Activated CD4-positive, alpha-beta T cell treated with anti-CD3 and anti-CD28 coated beads for 36 hours (primary cell): ENCODE data around the gene SASH1. TPM values are rescaled to one million over a fixed set of nuclear protein-coding genes. Genes with fewer than 3 reads are reported as not detected.
A peak's percentile ranks its signal among the peaks of the same experiment; 100 is the strongest.

ENCODE experiments used
- ATAC-seq: fragments of 200-7000 bp; cut with Tn5 transposase; one replicate; pipeline ENCODE4 v1.10.0; 2021; ENCODE audit warnings: mild to moderate bottlenecking, moderate library complexity
- CTCF ChIA-PET: fragments of 350-600 bp; sonication (Branson Sonifier 250); formaldehyde crosslinking; loops from one replicate; lab custom pipeline; 2021; ENCODE audit warnings: antibody characterized with exemption; lab: Charles Lee
- POLR2A ChIA-PET: fragments of 350-600 bp; sonication (Branson Sonifier 250); formaldehyde crosslinking; loops from one replicate; lab custom pipeline; 2021; ENCODE audit warnings: antibody characterized with exemption, inconsistent platforms; lab: Charles Lee
- DNase-seq: peaks from one replicate; pipeline ENCODE4 v3.0.0-alpha.2; 2020
- H3K27ac Mint-ChIP-seq: one replicate; pipeline ENCODE4 v1.8.0; 2021; ENCODE audit warnings: mixed read lengths
- H3K27me3 Mint-ChIP-seq: one replicate; pipeline ENCODE4 v1.8.0; 2021; ENCODE audit warnings: mixed read lengths
- H3K36me3 Mint-ChIP-seq: one replicate; pipeline ENCODE4 v1.8.0; 2021; ENCODE audit warnings: low read depth, mixed read lengths
- H3K4me1 Mint-ChIP-seq: one replicate; pipeline ENCODE4 v1.8.0; 2021; ENCODE audit warnings: mixed read lengths
- H3K4me3 Mint-ChIP-seq: one replicate; pipeline ENCODE4 v1.8.0; 2021; ENCODE audit warnings: mild to moderate bottlenecking, moderate library complexity, mixed read lengths
- H3K9me3 Mint-ChIP-seq: one replicate; pipeline ENCODE4 v1.8.0; 2021; ENCODE audit warnings: low read depth, mixed read lengths
- intact Hi-C, 2 experiments: fragments of 100-400 bp; cut with DNase I in 1 of 2; cut with micrococcal nuclease in 1 of 2; formaldehyde crosslinking; loops; one replicate each; pipeline versions ENCODE4 v1.14.2 to v1.15.1; 2022 to 2024; cut with DNase I, micrococcal nuclease
- total RNA-seq, 2 experiments: library from RNA; stranded (reverse); gene quantifications; one replicate each; pipeline ENCODE4 v1.2.3, GENCODE V29; 2021

Gene SASH1
- total RNA-seq, 2 experiments from 2014 or later = 0.26 to 0.46 TPM

- CTCF ChIA-PET = no interaction called here
- no peaks in the 10 kb centered on the region for H3K4me1 Mint-ChIP-seq
- no peaks in the 10 kb centered on the region for H3K36me3 Mint-ChIP-seq
- ATAC-seq (no peak), DNase-seq (no peak)
- H3K27ac Mint-ChIP-seq = no peak overlapping the region
- POLR2A ChIA-PET = no interaction called here
- H3K27me3 Mint-ChIP-seq = peaks cover 3% of the 10 kb centered on the region
- H3K4me3 Mint-ChIP-seq = no peak overlapping the region
- no peaks in the 10 kb centered on the region for H3K9me3 Mint-ChIP-seq
- intact Hi-C loops = no loop called here
Measured at GRCh38 chr6:148547110-148547509, 204.5 kb downstream of the SASH1 start.

DNA sequence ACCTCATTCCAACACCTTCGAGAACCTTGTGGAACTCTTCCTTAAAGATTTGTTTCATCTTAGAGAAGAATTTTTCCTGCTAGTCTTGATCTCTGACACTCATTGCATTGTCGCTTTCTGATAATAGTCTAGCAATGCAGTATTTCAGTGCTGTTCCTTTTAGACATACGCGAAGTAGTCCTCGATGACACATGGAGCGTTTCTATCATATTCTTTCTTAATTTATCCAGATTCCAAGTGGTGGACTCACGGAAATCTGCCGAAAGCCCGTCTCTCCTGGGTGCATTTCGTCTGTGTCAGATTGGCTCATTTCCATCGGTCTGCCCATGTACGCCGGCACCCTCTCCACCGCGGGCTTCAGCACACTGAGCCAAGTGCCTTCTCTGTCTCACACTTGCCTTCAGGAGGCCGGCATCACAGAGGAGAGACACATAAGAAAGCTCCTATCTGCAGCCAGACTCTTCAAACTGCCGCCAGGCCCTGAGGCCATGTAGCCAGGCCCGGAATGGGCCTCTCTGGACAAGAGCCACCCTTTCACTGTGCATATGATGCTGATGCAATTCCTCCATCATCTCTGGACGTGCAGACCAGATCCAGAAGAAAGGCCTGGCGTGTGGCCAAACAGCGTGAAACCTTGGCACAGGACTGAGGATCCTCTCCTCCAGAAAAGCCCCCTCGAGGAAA is 205.6 kb downstream of the SASH1 start:
- no peak for ATAC-seq
- Mint-ChIP-seq H3K4me1 (no peaks in the 10 kb centered on the region), H3K4me3 (no peak overlapping the region), H3K27ac (no peak overlapping the region), H3K9me3 (no peaks in the 10 kb centered on the region), H3K36me3 (no peaks in the 10 kb centered on the region), H3K27me3 (peaks cover 6% of the 10 kb centered on the region)
- ChIA-PET POLR2A (no interaction called here), CTCF (no interaction called here)
- no peak for DNase-seq
- intact Hi-C loops = no loop called here

GRCh38 chr6:148548749-148549140 is 206.1 kb downstream of the SASH1 start:
- CTCF ChIA-PET = interaction anchor here (1.1 kb wide), 2 partner anchors 393 to 478 kb away, joined by 3 to 4 read pairs; no protein-coding TSS in a partner anchor
- intact Hi-C loops = no loop called here
- no peak for ATAC-seq

DNA sequence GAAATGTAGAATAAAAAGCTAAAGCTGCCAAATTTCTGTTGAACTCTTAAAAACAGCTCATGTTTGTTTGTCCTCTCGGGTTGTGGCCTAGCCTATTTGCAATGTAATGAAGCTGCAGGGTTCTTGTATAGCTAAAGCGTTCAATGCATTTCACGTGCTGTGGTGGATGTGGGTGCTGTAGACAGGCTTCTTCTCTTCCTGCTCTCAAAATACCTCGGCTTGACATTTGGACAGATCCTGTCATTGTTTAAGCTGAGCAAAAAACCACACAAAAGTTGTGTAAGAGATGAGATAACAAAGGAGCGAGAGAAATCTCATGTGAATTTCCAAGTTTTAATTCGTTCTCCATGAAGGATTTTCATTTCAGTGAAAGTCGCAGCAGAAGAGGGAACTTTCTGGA is 207.9 kb downstream of the SASH1 start:
- no peak for DNase-seq
- Mint-ChIP-seq H3K27ac (no peak overlapping the region), H3K9me3 (peaks cover 2% of the 10 kb centered on the region), H3K27me3 (peaks cover 14% of the 10 kb centered on the region), H3K36me3 (no peaks in the 10 kb centered on the region), H3K4me3 (no peak overlapping the region), H3K4me1 (no peaks in the 10 kb centered on the region)
- ATAC-seq = no peak
- ChIA-PET CTCF (interaction anchor here (0.7 kb wide), 1 partner anchor 9 kb away, joined by 3 read pairs; no protein-coding TSS in a partner anchor), POLR2A (no interaction called here)
- intact Hi-C loops = no loop called here

More at GRCh38 chr6:148548749-148549140, 206.1 kb downstream of the SASH1 start:
- Mint-ChIP-seq H3K27ac (no peak overlapping the region), H3K9me3 (peaks cover 2% of the 10 kb centered on the region), H3K4me3 (no peak overlapping the region), H3K27me3 (peaks cover 10% of the 10 kb centered on the region), H3K4me1 (no peaks in the 10 kb centered on the region), H3K36me3 (no peaks in the 10 kb centered on the region)
- POLR2A ChIA-PET = no interaction called here
- DNase-seq = no peak

- ChIA-PET POLR2A (no interaction called here), CTCF (interaction anchor here (1.0 kb wide), 1 partner anchor 9 kb away, joined by 3 read pairs; no protein-coding TSS in a partner anchor)
- H3K9me3 Mint-ChIP-seq = peaks cover 2% of the 10 kb centered on the region
- H3K27me3 Mint-ChIP-seq = peaks cover 18% of the 10 kb centered on the region
- no peak overlapping the region for H3K27ac Mint-ChIP-seq
- no peaks in the 10 kb centered on the region for H3K4me1 Mint-ChIP-seq
- no peak for DNase-seq
- intact Hi-C loops = no loop called here
- no peak overlapping the region for H3K4me3 Mint-ChIP-seq
- no peaks in the 10 kb centered on the region for H3K36me3 Mint-ChIP-seq
- no peak for ATAC-seq
Measured at GRCh38 chr6:148551226-148551625, 208.6 kb downstream of the SASH1 start.

DNA sequence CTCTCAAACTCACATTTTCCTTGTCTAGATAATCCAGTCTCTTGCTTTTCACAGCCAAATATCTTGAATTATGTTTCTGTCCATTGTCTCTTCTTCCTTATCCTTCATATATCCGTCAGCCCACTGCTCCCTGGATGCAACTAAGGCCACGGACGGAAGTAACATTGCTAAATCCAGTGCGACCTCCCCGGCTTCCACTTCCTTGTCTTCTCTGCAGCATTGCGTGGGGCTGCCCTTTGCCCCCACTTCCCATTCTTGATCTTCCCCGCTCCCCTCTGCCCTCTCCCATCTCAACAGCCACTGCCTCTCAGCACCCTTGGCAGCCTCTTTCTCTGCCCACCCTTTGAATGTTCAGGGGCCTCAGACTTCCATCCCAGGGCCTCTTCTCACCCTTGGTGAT is 213.8 kb downstream of the SASH1 start:
- no peak for DNase-seq
- Mint-ChIP-seq H3K27me3 (peaks cover 31% of the 10 kb centered on the region), H3K36me3 (no peaks in the 10 kb centered on the region), H3K27ac (no peak overlapping the region), H3K4me1 (peaks cover 7% of the 10 kb centered on the region), H3K9me3 (peaks cover 2% of the 10 kb centered on the region), H3K4me3 (no peak overlapping the region)
- intact Hi-C loops = loop anchor here in 1 of 2 experiments (5.0 kb wide), 1 partner anchor 471 kb away; no protein-coding TSS in a partner anchor
- ChIA-PET POLR2A (no interaction called here), CTCF (interaction anchor here (1.0 to 1.4 kb wide), 2 partner anchors 11 to 39 kb away, joined by 3 read pairs; no protein-coding TSS in a partner anchor)
- no peak for ATAC-seq

- Mint-ChIP-seq H3K27ac (no peak overlapping the region), H3K4me3 (no peak overlapping the region), H3K27me3 (peaks cover 31% of the 10 kb centered on the region), H3K4me1 (peaks cover 7% of the 10 kb centered on the region), H3K36me3 (no peaks in the 10 kb centered on the region), H3K9me3 (peaks cover 2% of the 10 kb centered on the region)
- ChIA-PET POLR2A (no interaction called here), CTCF (interaction anchor here (1.4 kb wide), 1 partner anchor 38 kb away, joined by 3 read pairs; no protein-coding TSS in a partner anchor)
- peak; percentile 18 for DNase-seq
- intact Hi-C loops = loop anchor here in 1 of 2 experiments (5.0 kb wide), 1 partner anchor 469 kb away; no protein-coding TSS in a partner anchor
- ATAC-seq = no peak
Measured at GRCh38 chr6:148557796-148558321, 215.2 kb downstream of the SASH1 start.

- intact Hi-C loops = loop anchor here (1.0 to 5.0 kb wide), 4 partner anchors 48 to 467 kb away; no protein-coding TSS in a partner anchor
- Mint-ChIP-seq H3K36me3 (no peaks in the 10 kb centered on the region), H3K27me3 (peaks cover 20% of the 10 kb centered on the region), H3K4me1 (peaks cover 7% of the 10 kb centered on the region), H3K27ac (no peak overlapping the region), H3K4me3 (no peak overlapping the region), H3K9me3 (no peaks in the 10 kb centered on the region)
- DNase-seq (peak; percentile 83), ATAC-seq (peak; percentile 87)
- ChIA-PET CTCF (interaction anchor here (0.5 to 2.2 kb wide), 16 partner anchors 8 to 464 kb away, joined by 3 to 11 read pairs (median 3); partner anchors contain the start of gene UST), POLR2A (no interaction called here)
Measured at GRCh38 chr6:148559848-148560433, 217.3 kb downstream of the SASH1 start.

DNA sequence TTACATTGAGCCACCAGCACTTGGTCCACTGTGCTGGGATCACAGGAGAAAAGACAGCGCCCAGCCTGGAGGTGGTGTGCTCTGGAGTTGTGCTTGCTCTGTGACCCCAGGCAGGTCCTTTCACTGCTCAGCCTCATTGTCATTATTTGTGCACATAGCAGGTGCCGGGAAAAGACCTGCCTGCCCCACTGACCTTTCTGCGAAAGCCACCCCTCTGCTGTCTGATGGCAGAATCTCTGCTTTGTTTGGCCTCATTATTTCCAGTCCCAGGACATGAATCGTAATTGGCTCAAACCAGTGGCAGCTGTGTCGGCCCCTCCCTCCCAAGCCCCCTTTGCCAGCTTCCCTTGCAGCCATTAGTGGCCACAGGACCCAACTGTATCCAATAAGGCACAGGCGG is 219.0 kb downstream of the SASH1 start:
- Mint-ChIP-seq H3K27me3 (peaks cover 13% of the 10 kb centered on the region), H3K9me3 (no peaks in the 10 kb centered on the region), H3K36me3 (no peaks in the 10 kb centered on the region), H3K4me3 (no peak overlapping the region), H3K4me1 (peaks cover 7% of the 10 kb centered on the region), H3K27ac (no peak overlapping the region)
- no peak for DNase-seq
- POLR2A ChIA-PET = no interaction called here
- intact Hi-C loops = no loop called here
- CTCF ChIA-PET = interaction anchor here (1.4 to 2.2 kb wide), 2 partner anchors 8 to 463 kb away, joined by 4 to 11 read pairs; no protein-coding TSS in a partner anchor
- no peak for ATAC-seq

- peaks cover 7% of the 10 kb centered on the region for H3K27me3 Mint-ChIP-seq
- DNase-seq (no peak), ATAC-seq (no peak)
- H3K27ac Mint-ChIP-seq = no peak overlapping the region
- no peak overlapping the region for H3K4me3 Mint-ChIP-seq
- H3K9me3 Mint-ChIP-seq = no peaks in the 10 kb centered on the region
- CTCF ChIA-PET = interaction anchor here (0.7 to 1.6 kb wide), 3 partner anchors 15 to 395 kb away, joined by 3 to 6 read pairs (median 3); no protein-coding TSS in a partner anchor
- H3K36me3 Mint-ChIP-seq = no peaks in the 10 kb centered on the region
- POLR2A ChIA-PET = no interaction called here
- peaks cover 5% of the 10 kb centered on the region for H3K4me1 Mint-ChIP-seq
- intact Hi-C loops = no loop called here
Measured at GRCh38 chr6:148563066-148563465, 220.4 kb downstream of the SASH1 start.

DNA sequence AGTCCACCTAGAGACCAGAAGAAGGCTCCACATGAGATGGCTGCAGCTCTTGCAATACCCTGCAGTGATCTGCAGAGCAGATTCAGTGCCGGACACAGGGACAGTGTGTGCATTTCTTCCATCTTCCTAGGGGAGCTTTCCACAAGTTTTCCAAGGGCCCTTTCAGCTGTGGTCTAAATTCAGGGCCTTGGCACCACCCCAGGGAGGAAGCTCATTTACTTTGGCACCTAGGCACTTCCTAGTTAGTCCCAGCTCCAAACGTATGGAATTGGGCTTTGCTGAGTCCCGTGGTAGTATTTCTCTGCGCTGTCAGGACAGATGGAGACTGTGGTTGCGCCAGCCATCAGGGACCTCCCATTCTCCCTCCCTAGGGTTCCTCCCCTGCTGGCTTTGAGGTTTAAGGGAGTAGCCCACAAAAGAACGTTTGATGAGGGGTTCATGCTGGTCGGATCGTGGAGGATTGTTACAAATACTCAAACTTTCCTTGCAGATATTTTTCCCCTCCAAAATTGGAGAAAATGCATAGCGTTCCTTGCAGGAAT is 221.9 kb downstream of the SASH1 start:
- peaks cover 8% of the 10 kb centered on the region for H3K27me3 Mint-ChIP-seq
- ChIA-PET CTCF (interaction anchor here (0.6 to 0.7 kb wide), 2 partner anchors 8 to 381 kb away, joined by 3 to 4 read pairs; no protein-coding TSS in a partner anchor), POLR2A (no interaction called here)
- DNase-seq (no peak), ATAC-seq (no peak)
- no peak overlapping the region for H3K27ac Mint-ChIP-seq
- peaks cover 5% of the 10 kb centered on the region for H3K4me1 Mint-ChIP-seq
- H3K4me3 Mint-ChIP-seq = no peak overlapping the region
- intact Hi-C loops = no loop called here
- no peaks in the 10 kb centered on the region for H3K36me3 Mint-ChIP-seq
- no peaks in the 10 kb centered on the region for H3K9me3 Mint-ChIP-seq
